Endothelial cell of umbilical vein (primary cell): Measurements from ENCODE around the gene PVR. TPM values are rescaled to one million over a fixed set of nuclear protein-coding genes. Genes with fewer than 3 reads are reported as not detected.
A peak's percentile ranks its signal among the peaks of the same experiment; 100 is the strongest.

Experiments
- BruUV-seq: library from RNA; stranded (reverse); fragments of 400-500 nt; replicated peaks from 2 replicates; lab custom pipeline; 2021; lab: Mats Ljungman, UMichigan
- CTCF ChIA-PET: fragments of 300-600, 350-600 bp; sonication (Branson Sonifier 250); formaldehyde crosslinking; loops from one replicate; lab custom pipeline; 2021; ENCODE audit warnings: antibody characterized with exemption, inconsistent platforms; lab: Charles Lee
- POLR2A ChIA-PET: fragments of 300-600, 350-600 bp; sonication (Branson Sonifier 250); formaldehyde crosslinking; loops from one replicate; lab custom pipeline; 2021; ENCODE audit warnings: antibody characterized with exemption, inconsistent platforms; lab: Charles Lee
- DNase-seq: peaks from one replicate; pipeline ENCODE4 v3.0.0-alpha.2; 2011; ENCODE audit warnings: low read depth, low spot score
- FAIRE-seq: peaks from 2 replicates; lab custom pipeline; 2011; peaks lifted over from hg19 to GRCh38; lab: Jason Lieb, UNC
- H2AFZ ChIP-seq: 2 replicates; pipeline ENCODE4 v1.6.0; 2012; ENCODE audit warnings: low read depth, low read length, control low read depth, inconsistent platforms
- H3K27ac ChIP-seq: 2 replicates; pipeline ENCODE4 v1.5.1; 2011; ENCODE audit warnings: low read depth, mild to moderate bottlenecking, control low read depth, low read length, moderate library complexity; ENCODE audit not compliant: insufficient read depth
- H3K27me3 ChIP-seq, 2 experiments: 2 replicates each; pipeline versions ENCODE4 v1.6.0 to v1.6.1; 2011; ENCODE audit warnings: low read length in 2 of 2, mixed read lengths in 1 of 2; ENCODE audit not compliant: control insufficient read depth in 2 of 2, insufficient read depth in 2 of 2
- H3K36me3 ChIP-seq, 2 experiments: 2 replicates in 1 of 2; 3 replicates in 1 of 2; pipeline ENCODE4 v1.5.1; 2011; ENCODE audit warnings: low read length in 2 of 2, mild to moderate bottlenecking in 1 of 2, moderate library complexity in 1 of 2; ENCODE audit not compliant: control insufficient read depth in 2 of 2, insufficient read depth in 2 of 2; ENCODE audit errors: extremely low read depth in 1 of 2
- H3K4me1 ChIP-seq: 3 replicates; pipeline ENCODE4 v1.5.1; 2011; ENCODE audit warnings: mild to moderate bottlenecking, low read length; ENCODE audit not compliant: control insufficient read depth, insufficient read depth; ENCODE audit errors: extremely low read depth
- H3K4me2 ChIP-seq: 2 replicates; pipeline ENCODE4 v1.6.1; 2011; ENCODE audit warnings: low read length, control low read depth, mixed read lengths; ENCODE audit not compliant: insufficient read depth
- H3K4me3 ChIP-seq, 3 experiments: fragments of 200-600 bp in 1 of 3; sonication (generic), shearing (Covaris generic) in 1 of 3; replicated peaks in 1 of 3; 2 replicates each; pipeline ENCODE4 v1.5.1; 2011 to 2016; ENCODE audit warnings: control low read depth in 3 of 3, low read length in 3 of 3, mild to moderate bottlenecking in 2 of 3, inconsistent platforms in 1 of 3, low read depth in 1 of 3, moderate library complexity in 1 of 3; ENCODE audit not compliant: insufficient read depth in 1 of 3
- H3K79me2 ChIP-seq: 2 replicates; pipeline ENCODE4 v1.6.0; 2012; ENCODE audit warnings: low read length, inconsistent platforms; ENCODE audit not compliant: control insufficient read depth, insufficient read depth
- H3K9ac ChIP-seq: replicated peaks from 2 replicates; pipeline ENCODE3; 2011; ENCODE audit warnings: low read length, control low read depth; ENCODE audit not compliant: insufficient read depth; ENCODE audit errors: extremely low read depth
- H3K9me1 ChIP-seq: replicated peaks from 3 replicates; pipeline ENCODE4 v1.6.0; 2011; ENCODE audit warnings: mild to moderate bottlenecking, low read length; ENCODE audit not compliant: control insufficient read depth, insufficient read depth; ENCODE audit errors: extremely low read depth
- H3K9me3 ChIP-seq: replicated peaks from 2 replicates; pipeline ENCODE4 v1.5.1; 2012; ENCODE audit warnings: low read length, inconsistent platforms; ENCODE audit not compliant: control insufficient read depth, insufficient read depth
- H4K20me1 ChIP-seq: replicated peaks from 2 replicates; pipeline ENCODE3; 2011; ENCODE audit warnings: mild to moderate bottlenecking, low read length; ENCODE audit not compliant: control insufficient read depth, insufficient read depth; ENCODE audit errors: extremely low read depth
- EZH2 ChIP-seq: IDR thresholded peaks from 2 replicates; pipeline ENCODE4 v1.6.1; 2012; ENCODE audit warnings: borderline replicate concordance, low read depth, mild to moderate bottlenecking, moderate library complexity, low read length, inconsistent platforms; ENCODE audit not compliant: severe bottlenecking
- FOS ChIP-seq: IDR thresholded peaks from 2 replicates; pipeline ENCODE4 v1.6.1; 2011; ENCODE audit warnings: mild to moderate bottlenecking, low read length, moderate library complexity, borderline replicate concordance; ENCODE audit not compliant: insufficient read depth
- GATA2 ChIP-seq: IDR thresholded peaks from 2 replicates; pipeline ENCODE4 v1.7.0; 2011; ENCODE audit warnings: low read depth, mild to moderate bottlenecking, moderate library complexity, mixed read lengths, low read length; ENCODE audit not compliant: insufficient read length, insufficient read depth
- JUN ChIP-seq: IDR thresholded peaks from 2 replicates; pipeline ENCODE4 v1.6.1; 2011; ENCODE audit warnings: borderline replicate concordance, low read depth; ENCODE audit not compliant: insufficient read length, insufficient read depth
- MAX ChIP-seq: IDR thresholded peaks from 2 replicates; pipeline ENCODE4 v1.6.1; 2011; ENCODE audit not compliant: insufficient read depth, insufficient read length
- MYC ChIP-seq: IDR thresholded peaks from one replicate; pipeline ENCODE4 v1.6.1; 2011; ENCODE audit warnings: mild to moderate bottlenecking, low read depth, low read length
- POLR2A ChIP-seq: IDR thresholded peaks from 2 replicates; pipeline ENCODE4 v1.6.1; 2012; ENCODE audit warnings: low read depth, mild to moderate bottlenecking, control low read depth, low read length
- POLR2AphosphoS5 ChIP-seq: IDR thresholded peaks from 2 replicates; pipeline ENCODE4 v1.6.1; 2012; ENCODE audit warnings: low read depth, mild to moderate bottlenecking, control low read depth, low read length, moderate library complexity; ENCODE audit not compliant: insufficient read depth
- dilution Hi-C: fragments of 300-500 bp; cut with MboI; formaldehyde crosslinking; loops from one replicate; pipeline ENCODE4 v1.15.0; 2019; ENCODE audit warnings: low sequenced_read_pairs; ENCODE audit not compliant: extremely low pct_ligation_motif_present
- intact Hi-C: fragments of 100-400 bp; cut with micrococcal nuclease; formaldehyde crosslinking; loops from one replicate; pipeline ENCODE4 v1.10.0; 2022
- polyA plus RNA-seq, 4 experiments: library from polyadenylated mRNA; depleted of rRNA in 3 of 4; stranded (reverse) in 3 of 4; unstranded in 1 of 4; fragments of >200 nt; gene quantifications; 2 replicates each; pipeline versions ENCODE4 v1.2.1 to v1.2.3, GENCODE V29; 2011 to 2012; ENCODE audit warnings: missing spikeins in 1 of 4
- total RNA-seq: library from RNA; stranded (reverse); gene quantifications from 2 replicates; pipeline ENCODE4 v1.2.3, GENCODE V29; 2021
- TF ChIP-seq, protein P1 (sequence below), 2 donors: IDR thresholded peaks; 1 replicate in 1 of 2; 2 replicates in 1 of 2; pipeline ENCODE4 v1.5.1; 2011; ENCODE audit warnings: low read length in 2 of 2, mild to moderate bottlenecking in 2 of 2, moderate library complexity in 2 of 2, control low read depth in 1 of 2, inconsistent platforms in 1 of 2, low read depth in 1 of 2; ENCODE audit not compliant: insufficient read depth in 1 of 2; ENCODE audit errors: extremely low read depth in 1 of 2

Gene PVR
- total and polyA plus RNA-seq, 2 donors (not counting 3 experiments of a cell fraction or from before 2014, with no cell fraction given), result 133 to 226 TPM

GRCh38 chr19:44664976-44665375, 21.3 kb downstream of the PVR start:
- dilution Hi-C loops, result no loop called here

More at GRCh38 chr19:44664976-44665375, 21.3 kb downstream of the PVR start:
- Histone ChIP-seq H3K79me2 (no peaks in the 10 kb centered on the region), H3K27me3 (no peaks in the 10 kb centered on the region), H4K20me1 (no peaks in the 10 kb centered on the region), H3K4me2 (no peak overlapping the region), H3K9ac (no peak overlapping the region), H3K9me3 (no peaks in the 10 kb centered on the region), H3K27ac (no peak overlapping the region), H3K9me1 (no peaks in the 10 kb centered on the region), H2AFZ (no peak overlapping the region), H3K4me3 (no peak overlapping the region), H3K36me3 (peaks cover 20 to 26% of the 10 kb centered on the region in 2 experiments), H3K4me1 (no peaks in the 10 kb centered on the region)
- ChIA-PET CTCF (interaction anchor here (1.4 to 3.0 kb wide), 2 partner anchors 11 to 106 kb away, joined by 4 to 14 read pairs; no protein-coding TSS in a partner anchor), POLR2A (no interaction called here)
- FAIRE-seq (no peak), DNase-seq (no peak)
- intact Hi-C loops, result no loop called here
- TSS peak; percentile 0 for BruUV-seq
- TF ChIP-seq POLR2A, result no peak
- no peak for TF ChIP-seq MYC
- no peak for TF ChIP-seq MAX
- no peak for TF ChIP-seq GATA2
- TF ChIP-seq, protein P1, sequence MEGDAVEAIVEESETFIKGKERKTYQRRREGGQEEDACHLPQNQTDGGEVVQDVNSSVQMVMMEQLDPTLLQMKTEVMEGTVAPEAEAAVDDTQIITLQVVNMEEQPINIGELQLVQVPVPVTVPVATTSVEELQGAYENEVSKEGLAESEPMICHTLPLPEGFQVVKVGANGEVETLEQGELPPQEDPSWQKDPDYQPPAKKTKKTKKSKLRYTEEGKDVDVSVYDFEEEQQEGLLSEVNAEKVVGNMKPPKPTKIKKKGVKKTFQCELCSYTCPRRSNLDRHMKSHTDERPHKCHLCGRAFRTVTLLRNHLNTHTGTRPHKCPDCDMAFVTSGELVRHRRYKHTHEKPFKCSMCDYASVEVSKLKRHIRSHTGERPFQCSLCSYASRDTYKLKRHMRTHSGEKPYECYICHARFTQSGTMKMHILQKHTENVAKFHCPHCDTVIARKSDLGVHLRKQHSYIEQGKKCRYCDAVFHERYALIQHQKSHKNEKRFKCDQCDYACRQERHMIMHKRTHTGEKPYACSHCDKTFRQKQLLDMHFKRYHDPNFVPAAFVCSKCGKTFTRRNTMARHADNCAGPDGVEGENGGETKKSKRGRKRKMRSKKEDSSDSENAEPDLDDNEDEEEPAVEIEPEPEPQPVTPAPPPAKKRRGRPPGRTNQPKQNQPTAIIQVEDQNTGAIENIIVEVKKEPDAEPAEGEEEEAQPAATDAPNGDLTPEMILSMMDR (IDR thresholded peaks at IDR 0.05; ENCODE audit: extremely low read depth in 1 of 2, insufficient read depth in 1 of 2, low read depth in 1 of 2, low read length in 2 of 2), result no peak
- TF ChIP-seq FOS, result no peak
- TF ChIP-seq POLR2AphosphoS5, result no peak
- no peak for TF ChIP-seq EZH2
- TF ChIP-seq JUN, result no peak
